Measurements from ENCODE around the gene GALNT5. TPM values are rescaled to one million over a fixed set of nuclear protein-coding genes. Genes with fewer than 3 reads are reported as not detected.

The GALNT5 gene, protein sequence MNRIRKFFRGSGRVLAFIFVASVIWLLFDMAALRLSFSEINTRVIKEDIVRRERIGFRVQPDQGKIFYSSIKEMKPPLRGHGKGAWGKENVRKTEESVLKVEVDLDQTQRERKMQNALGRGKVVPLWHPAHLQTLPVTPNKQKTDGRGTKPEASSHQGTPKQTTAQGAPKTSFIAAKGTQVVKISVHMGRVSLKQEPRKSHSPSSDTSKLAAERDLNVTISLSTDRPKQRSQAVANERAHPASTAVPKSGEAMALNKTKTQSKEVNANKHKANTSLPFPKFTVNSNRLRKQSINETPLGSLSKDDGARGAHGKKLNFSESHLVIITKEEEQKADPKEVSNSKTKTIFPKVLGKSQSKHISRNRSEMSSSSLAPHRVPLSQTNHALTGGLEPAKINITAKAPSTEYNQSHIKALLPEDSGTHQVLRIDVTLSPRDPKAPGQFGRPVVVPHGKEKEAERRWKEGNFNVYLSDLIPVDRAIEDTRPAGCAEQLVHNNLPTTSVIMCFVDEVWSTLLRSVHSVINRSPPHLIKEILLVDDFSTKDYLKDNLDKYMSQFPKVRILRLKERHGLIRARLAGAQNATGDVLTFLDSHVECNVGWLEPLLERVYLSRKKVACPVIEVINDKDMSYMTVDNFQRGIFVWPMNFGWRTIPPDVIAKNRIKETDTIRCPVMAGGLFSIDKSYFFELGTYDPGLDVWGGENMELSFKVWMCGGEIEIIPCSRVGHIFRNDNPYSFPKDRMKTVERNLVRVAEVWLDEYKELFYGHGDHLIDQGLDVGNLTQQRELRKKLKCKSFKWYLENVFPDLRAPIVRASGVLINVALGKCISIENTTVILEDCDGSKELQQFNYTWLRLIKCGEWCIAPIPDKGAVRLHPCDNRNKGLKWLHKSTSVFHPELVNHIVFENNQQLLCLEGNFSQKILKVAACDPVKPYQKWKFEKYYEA
- total RNA-seq: not detected
- polyA plus RNA-seq: not detected
- total RNA-seq: not detected

DNA sequence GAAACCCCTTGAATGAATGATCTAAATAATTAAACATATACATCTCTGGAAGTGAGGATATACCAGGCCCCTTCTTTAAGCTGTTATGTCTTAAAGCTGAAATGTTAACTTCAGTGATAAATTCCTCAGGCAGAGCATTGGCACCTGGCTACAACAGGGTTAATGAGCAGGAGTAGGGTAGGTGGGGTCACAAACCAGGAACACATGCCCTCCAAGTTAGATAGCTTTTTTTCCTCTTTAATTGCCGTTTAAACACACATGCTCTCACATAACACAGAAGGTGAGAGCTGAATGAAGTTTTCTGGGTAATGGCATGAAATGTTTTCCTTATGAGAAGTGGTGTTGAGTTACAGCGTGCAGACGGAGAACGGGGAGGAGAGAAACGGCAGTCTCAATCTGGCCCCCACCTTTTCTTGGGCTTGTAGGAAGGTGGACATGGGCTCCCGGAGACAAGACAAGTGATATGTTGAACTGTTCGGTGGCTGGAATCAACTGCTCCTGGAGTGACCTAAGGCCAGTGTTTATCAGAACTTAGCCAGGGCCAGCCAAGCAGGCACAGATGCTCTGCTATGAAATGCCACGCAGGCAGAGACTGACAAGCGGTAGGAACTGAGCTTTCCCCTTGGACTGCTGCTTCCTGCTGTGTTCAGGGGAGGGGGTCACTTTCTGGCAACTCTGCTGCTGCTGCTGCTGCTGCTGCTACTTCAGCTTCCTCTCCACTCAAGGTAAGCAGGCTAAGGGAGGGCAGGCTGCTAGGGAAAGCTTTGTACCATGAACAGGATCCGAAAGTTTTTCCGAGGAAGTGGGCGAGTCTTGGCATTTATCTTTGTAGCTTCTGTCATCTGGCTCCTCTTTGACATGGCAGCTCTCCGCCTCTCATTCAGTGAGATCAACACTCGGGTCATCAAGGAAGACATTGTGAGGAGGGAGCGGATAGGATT, at the start of gene GALNT5:
GALNT5 (plus strand) TSS at position 394 of the 941 bp plus-strand sequence; CDS start at position 772, 378 bp downstream.
- Histone ChIP-seq H3K27me3 (ENCODE audit: control insufficient read depth in 2 of 2, insufficient read depth in 2 of 2, low read length in 2 of 2) (no peaks in the 10 kb centered on the region), H3K4me3 (ENCODE audit: low read length) (no peak within 1 kb of the TSS), H3K27ac (ENCODE audit: low read depth, low read length) (no peak within 1 kb of the TSS), H3K9me3 (ENCODE audit: control insufficient read depth in 2 of 3, low read length in 3 of 3) (no peaks in the 10 kb centered on the region), H3K4me1 (ENCODE audit: control insufficient read depth in 2 of 2, insufficient read depth in 2 of 2, low read length in 2 of 2) (no peaks in the 10 kb centered on the region), H3K36me3 (ENCODE audit: control insufficient read depth in 2 of 3, insufficient read depth in 3 of 3, low read length in 3 of 3) (no peaks in the 10 kb centered on the region)
- H3K36me3 Mint-ChIP-seq: no peaks in the 10 kb centered on the region
- peaks cover 4 to 23% (median 10%) of the 10 kb centered on the region in 7 donors for H3K4me1 Mint-ChIP-seq
- no peak within 1 kb of the TSS for H3K27ac Mint-ChIP-seq
- ChIA-PET CTCF (no interaction called here), POLR2A (no interaction called here)
- peak within 1 kb of the TSS in 2 of 10 donors; percentile 5 to 24 for H3K4me3 Mint-ChIP-seq
- DNase-seq: no peak
- peaks cover 0 to 2% (median 0%) of the 10 kb centered on the region in 11 donors for H3K9me3 Mint-ChIP-seq
- intact Hi-C loops (cut with micrococcal nuclease): no loop called here
- H3K27me3 Mint-ChIP-seq: peaks cover 0 to 5% (median 4%) of the 10 kb centered on the region in 5 donors
- ATAC-seq: peak; percentile 14

DNA sequence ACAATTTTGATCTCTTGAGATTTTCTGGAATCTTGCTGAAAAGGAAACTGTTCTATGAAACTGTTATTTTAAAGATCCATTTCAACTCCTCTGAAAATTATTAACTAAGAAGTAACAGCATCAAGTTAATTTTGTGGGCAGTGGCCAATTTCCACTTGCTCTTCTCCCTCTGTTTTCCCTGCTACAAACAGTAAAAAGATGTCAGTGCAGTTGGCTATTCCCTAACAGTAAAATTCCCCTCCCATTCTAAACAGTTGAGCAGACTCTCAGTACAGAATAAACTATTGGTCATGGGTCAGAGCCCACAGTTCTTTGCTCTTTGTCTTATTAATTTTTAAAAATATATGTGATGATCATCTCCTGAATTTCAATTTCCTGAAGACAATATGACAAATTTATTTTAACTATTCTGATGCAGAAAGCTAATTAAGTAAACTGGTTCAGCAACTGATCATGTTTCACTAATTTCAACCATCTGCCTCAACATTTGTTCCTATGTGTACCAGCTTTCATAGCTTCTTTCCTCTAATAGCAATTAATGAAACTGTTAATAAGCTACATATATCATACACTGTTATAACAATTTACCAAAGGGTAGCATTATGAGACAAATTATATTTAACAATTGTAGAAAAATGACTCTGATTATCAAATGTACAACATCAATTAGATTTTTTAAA, 41.1 kb upstream of the GALNT5 start:
- Histone ChIP-seq H3K27me3 (ENCODE audit: control insufficient read depth in 2 of 2, insufficient read depth in 2 of 2, low read length in 2 of 2) (peaks cover 0 to 2% of the 10 kb centered on the region in 2 donors), H3K27ac (ENCODE audit: low read depth, low read length) (no peak overlapping the region), H3K4me1 (ENCODE audit: control insufficient read depth in 2 of 2, insufficient read depth in 2 of 2, low read length in 2 of 2) (no peaks in the 10 kb centered on the region), H3K4me3 (ENCODE audit: low read length) (no peak overlapping the region), H3K36me3 (ENCODE audit: control insufficient read depth in 2 of 3, insufficient read depth in 3 of 3, low read length in 3 of 3) (no peaks in the 10 kb centered on the region), H3K9me3 (ENCODE audit: control insufficient read depth in 2 of 3, low read length in 3 of 3) (no peaks in the 10 kb centered on the region)
- CTCF ChIA-PET: no interaction called here
- intact Hi-C loops (cut with micrococcal nuclease): no loop called here
- DNase-seq (no peak), ATAC-seq (no peak)
- POLR2A ChIA-PET: no interaction called here
- Mint-ChIP-seq H3K9me3 (no peaks in the 10 kb centered on the region), H3K27ac (no peak overlapping the region), H3K27me3 (peaks cover 13 to 25% (median 16%) of the 10 kb centered on the region in 5 donors), H3K36me3 (no peaks in the 10 kb centered on the region), H3K4me1 (no peaks in the 10 kb centered on the region), H3K4me3 (no peak overlapping the region)

DNA sequence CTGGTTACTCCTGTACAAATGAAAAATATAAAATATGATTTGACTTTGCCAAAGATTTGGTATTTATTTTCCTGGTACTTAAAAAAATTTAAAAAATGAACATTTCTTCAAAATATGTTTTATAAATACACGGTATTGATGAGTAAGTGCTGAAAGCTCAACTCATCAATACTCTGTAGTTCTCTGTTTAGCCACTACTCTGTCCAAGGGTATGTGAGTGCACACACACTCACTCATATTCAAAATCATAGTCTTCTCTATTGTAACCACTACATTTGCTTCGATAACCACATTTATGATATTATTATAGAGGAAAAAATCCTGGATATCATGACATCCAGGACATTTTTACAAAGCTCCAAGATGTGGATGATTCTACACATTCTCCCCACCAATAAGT, 40.1 kb upstream of the GALNT5 start:
- Histone ChIP-seq H3K4me1 (ENCODE audit: control insufficient read depth in 2 of 2, insufficient read depth in 2 of 2, low read length in 2 of 2) (no peaks in the 10 kb centered on the region), H3K4me3 (ENCODE audit: low read length) (no peak overlapping the region), H3K27me3 (ENCODE audit: control insufficient read depth in 2 of 2, insufficient read depth in 2 of 2, low read length in 2 of 2) (peaks cover 0 to 2% of the 10 kb centered on the region in 2 donors), H3K27ac (ENCODE audit: low read depth, low read length) (no peak overlapping the region), H3K9me3 (ENCODE audit: control insufficient read depth in 2 of 3, low read length in 3 of 3) (no peaks in the 10 kb centered on the region), H3K36me3 (ENCODE audit: control insufficient read depth in 2 of 3, insufficient read depth in 3 of 3, low read length in 3 of 3) (no peaks in the 10 kb centered on the region)
- no peak for DNase-seq
- intact Hi-C loops (cut with micrococcal nuclease): no loop called here
- no peaks in the 10 kb centered on the region for H3K36me3 Mint-ChIP-seq
- H3K9me3 Mint-ChIP-seq: no peaks in the 10 kb centered on the region
- ATAC-seq: no peak
- CTCF ChIA-PET: no interaction called here
- H3K27ac Mint-ChIP-seq: no peak overlapping the region
- peaks cover 16 to 25% (median 21%) of the 10 kb centered on the region in 5 donors for H3K27me3 Mint-ChIP-seq
- H3K4me1 Mint-ChIP-seq: no peaks in the 10 kb centered on the region
- POLR2A ChIA-PET: no interaction called here
- no peak overlapping the region for H3K4me3 Mint-ChIP-seq

DNA sequence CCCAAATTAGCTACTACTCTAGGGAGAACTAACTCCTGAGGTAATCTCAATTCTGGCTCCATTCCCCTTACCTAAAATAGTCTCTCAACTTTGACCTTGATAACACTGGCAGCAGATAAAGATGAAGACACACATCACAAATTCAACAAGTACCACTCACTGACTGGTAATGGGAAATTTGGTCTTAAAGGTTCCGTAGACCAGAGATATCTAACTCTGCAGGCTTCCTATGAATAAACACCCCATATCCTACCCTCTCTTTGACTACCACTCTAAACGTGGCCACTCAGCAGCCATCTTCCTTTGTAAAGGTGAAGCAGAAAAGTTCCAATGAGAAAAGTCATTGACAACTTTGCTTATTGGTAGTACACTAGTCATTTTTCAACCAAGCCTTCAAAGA, 38.6 kb upstream of the GALNT5 start:
- no peak overlapping the region for H3K4me3 Mint-ChIP-seq
- POLR2A ChIA-PET: no interaction called here
- no peak overlapping the region for H3K27ac Mint-ChIP-seq
- H3K4me1 ChIP-seq (ENCODE audit: control insufficient read depth in 2 of 2, insufficient read depth in 2 of 2, low read length in 2 of 2): no peaks in the 10 kb centered on the region
- CTCF ChIA-PET: no interaction called here
- peaks cover 0 to 1% (median 0%) of the 10 kb centered on the region in 11 donors for H3K9me3 Mint-ChIP-seq
- intact Hi-C loops (cut with micrococcal nuclease): no loop called here
- no peaks in the 10 kb centered on the region for H3K9me3 ChIP-seq (ENCODE audit: control insufficient read depth in 2 of 3, low read length in 3 of 3)
- no peaks in the 10 kb centered on the region for H3K36me3 Mint-ChIP-seq
- DNase-seq (no peak), ATAC-seq (no peak)
- no peak overlapping the region for H3K4me3 ChIP-seq (ENCODE audit: low read length)
- H3K27ac ChIP-seq (ENCODE audit: low read depth, low read length): no peak overlapping the region
- peaks cover 12 to 28% (median 20%) of the 10 kb centered on the region in 5 donors for H3K27me3 Mint-ChIP-seq
- H3K4me1 Mint-ChIP-seq: no peaks in the 10 kb centered on the region
- peaks cover 0 to 2% of the 10 kb centered on the region in 2 donors for H3K27me3 ChIP-seq (ENCODE audit: control insufficient read depth in 2 of 2, insufficient read depth in 2 of 2, low read length in 2 of 2)
- no peaks in the 10 kb centered on the region for H3K36me3 ChIP-seq (ENCODE audit: control insufficient read depth in 2 of 3, insufficient read depth in 3 of 3, low read length in 3 of 3)

DNA sequence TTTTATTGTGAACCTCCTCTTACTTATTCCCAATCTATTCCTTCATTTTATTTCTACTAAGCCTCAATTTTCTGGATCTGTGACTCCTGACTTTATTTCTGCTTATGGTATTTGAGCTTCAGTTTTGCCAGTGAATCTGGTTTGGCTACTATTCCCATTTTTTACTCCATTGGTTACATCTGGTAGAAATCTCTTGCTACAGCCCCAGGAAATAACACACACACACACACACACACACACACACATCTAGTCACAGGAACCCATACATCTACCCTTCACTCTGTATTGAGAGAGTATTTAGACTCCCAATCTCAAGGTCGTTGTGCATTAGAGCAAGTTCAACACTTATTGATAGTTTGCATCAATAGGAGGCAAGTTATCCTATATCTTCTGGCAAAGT, 37.0 kb upstream of the GALNT5 start:
- H3K4me3 ChIP-seq (ENCODE audit: low read length): no peak overlapping the region
- H3K27me3 ChIP-seq (ENCODE audit: control insufficient read depth in 2 of 2, insufficient read depth in 2 of 2, low read length in 2 of 2): peaks cover 0 to 2% of the 10 kb centered on the region in 2 donors
- intact Hi-C loops (cut with micrococcal nuclease): no loop called here
- H3K9me3 ChIP-seq (ENCODE audit: control insufficient read depth in 2 of 3, low read length in 3 of 3): no peaks in the 10 kb centered on the region
- H3K27me3 Mint-ChIP-seq: peaks cover 12 to 28% (median 20%) of the 10 kb centered on the region in 5 donors
- no peak overlapping the region for H3K4me3 Mint-ChIP-seq
- CTCF ChIA-PET: no interaction called here
- DNase-seq (no peak), ATAC-seq (no peak)
- POLR2A ChIA-PET: no interaction called here
- no peak overlapping the region for H3K27ac ChIP-seq (ENCODE audit: low read depth, low read length)
- H3K36me3 Mint-ChIP-seq: no peaks in the 10 kb centered on the region
- H3K27ac Mint-ChIP-seq: no peak overlapping the region
- no peaks in the 10 kb centered on the region for H3K4me1 Mint-ChIP-seq
- no peaks in the 10 kb centered on the region for H3K4me1 ChIP-seq (ENCODE audit: control insufficient read depth in 2 of 2, insufficient read depth in 2 of 2, low read length in 2 of 2)
- peaks cover 0 to 3% (median 0%) of the 10 kb centered on the region in 11 donors for H3K9me3 Mint-ChIP-seq
- no peaks in the 10 kb centered on the region for H3K36me3 ChIP-seq (ENCODE audit: control insufficient read depth in 2 of 3, insufficient read depth in 3 of 3, low read length in 3 of 3)
